AG08395 (cell line): ENCODE measurements around the gene LRRC36.
A peak's percentile ranks its signal among the peaks of the same experiment; 100 is the strongest.
"Not testable (repeated sequence)": the region's sequence is repeated elsewhere in the genome, so short reads cannot be mapped to it uniquely, and the experiment has no call there.

Source experiments
- DNase-seq: peaks from one replicate; pipeline ENCODE4 v3.0.0; 2012; ENCODE audit warnings: mixed read lengths, low spot score

The LRRC36 gene

DNA sequence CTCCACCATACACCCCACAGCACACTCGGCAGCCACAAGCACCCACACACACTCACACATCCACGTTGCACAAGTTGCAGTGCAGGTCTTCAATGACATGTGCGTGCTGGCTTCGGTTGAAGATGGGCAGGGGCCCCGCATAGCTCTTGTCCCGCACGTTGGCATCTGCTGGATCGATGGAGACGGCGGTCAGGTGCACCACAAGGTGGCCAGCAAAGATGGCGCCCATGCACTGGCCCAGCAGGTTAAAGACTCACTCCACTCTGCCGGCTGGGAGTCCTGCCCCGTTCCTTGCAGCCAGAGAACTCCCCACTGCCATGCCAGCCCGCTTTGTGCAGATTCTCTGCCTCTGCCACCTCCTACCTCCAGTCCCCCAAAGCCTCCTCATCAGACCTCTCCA, 74.3 kb downstream of the LRRC36 start:
- DNase-seq: no peak

DNA sequence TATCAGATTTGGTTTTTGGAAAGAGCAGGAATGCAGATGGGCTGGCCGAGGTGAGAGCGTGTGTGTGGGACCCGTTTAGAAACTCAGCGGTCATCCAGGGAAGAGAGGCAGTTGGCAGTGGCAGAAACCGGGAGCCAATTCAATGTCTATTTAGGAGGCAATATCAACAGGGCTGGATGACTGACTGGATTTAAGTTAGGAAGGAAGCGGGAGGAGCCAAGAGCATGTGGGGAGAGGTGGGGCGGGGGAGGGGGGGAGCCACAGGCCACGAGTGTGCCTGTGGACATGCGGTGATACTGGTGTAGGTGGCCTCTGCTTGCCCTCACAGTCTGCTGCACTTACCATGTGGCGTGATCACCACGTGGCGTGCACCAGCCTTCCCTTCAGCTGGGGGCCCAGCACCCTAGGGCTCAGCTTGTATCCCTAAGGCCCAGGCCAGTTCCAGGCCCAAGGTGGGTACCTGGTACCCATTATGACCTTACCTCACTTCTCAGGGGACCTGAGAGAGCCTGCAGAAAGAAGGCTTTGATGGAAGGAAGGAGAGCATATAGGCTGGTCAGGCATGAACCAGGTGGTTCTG, 77.5 kb downstream of the LRRC36 start:
- no peak for DNase-seq

DNA sequence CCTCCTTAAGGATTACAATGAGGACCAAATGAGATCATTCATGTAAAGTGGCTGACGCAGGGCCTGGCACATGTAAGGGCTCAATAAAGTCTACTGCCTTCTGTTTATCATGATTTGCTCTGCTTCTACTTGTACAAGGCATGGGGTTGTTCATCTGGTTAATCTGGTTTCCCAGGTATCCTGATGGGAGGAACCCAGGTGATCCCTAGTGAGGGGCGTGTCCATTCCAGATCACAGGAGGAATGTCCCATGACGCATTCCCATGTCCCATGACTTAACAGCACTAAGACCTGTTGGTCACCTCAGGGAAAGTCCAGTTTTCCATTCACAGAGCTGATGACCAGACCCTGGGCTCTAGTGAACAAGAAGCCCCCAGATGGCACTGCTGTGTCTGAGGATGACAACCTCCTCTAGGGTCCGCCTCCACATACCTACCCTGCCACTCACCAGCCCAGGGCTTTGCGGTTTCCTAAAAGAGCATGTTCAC, 78.2 kb downstream of the LRRC36 start:
- DNase-seq: no peak

DNA sequence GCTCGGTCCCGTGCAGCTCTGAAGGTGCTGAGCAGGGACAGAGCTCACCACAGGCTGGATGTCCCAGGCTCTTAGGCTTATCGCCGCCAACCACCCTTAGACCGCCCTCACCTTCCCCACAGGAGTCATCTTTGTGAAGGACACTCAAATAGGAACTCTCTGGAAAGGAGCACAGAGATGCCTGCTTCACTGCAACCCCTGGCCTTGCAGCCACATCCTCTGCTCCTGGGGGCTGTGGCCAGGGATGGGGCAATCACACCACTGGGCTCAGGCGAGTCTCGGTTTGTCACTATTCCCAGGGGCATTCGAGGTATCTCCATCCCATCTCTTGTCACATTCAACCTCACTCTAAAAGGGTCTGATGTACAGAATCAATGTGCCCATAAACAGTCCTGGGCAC, 78.7 kb downstream of the LRRC36 start:
- no peak for DNase-seq

DNA sequence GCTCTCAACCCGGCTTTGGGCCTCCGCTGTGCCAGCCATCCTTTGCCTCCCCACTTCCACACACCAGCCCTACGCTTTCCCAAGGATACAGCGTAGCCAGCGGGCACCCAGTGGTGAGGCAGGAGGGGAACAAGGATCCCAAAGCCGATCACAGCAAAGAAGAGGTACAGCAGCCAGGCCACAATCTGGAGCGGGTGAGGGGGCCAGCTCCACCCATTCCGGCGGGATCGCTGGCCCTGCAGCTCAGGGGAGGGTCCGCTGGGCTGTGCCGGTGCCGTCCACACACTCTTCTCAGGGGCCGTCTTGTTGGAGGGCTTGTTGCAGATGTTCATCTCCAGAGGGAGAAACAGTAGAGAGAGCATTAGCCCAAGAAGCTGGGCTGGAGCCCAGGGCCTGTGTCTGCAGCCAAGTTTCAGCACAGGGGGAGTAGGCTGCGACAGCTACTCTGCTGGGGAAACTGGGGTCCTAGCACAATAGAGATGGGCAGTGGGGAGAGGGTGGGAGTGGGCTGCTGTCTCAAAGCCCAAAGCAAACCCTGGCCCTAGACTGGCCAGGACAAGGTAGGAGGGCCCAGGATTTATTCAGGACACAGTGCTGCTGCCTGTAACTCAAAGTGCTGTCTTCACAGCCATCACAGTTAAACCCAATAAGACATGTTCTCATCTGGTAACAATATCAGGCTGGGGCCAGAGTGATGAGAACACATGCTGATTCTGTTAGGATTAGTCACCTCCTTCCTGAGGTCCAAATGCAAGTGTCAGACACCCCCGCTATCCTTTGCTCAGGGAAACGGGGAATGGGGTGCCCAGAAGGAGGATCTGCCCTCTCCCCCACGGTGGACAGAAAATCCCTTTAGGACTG, 79.7 kb downstream of the LRRC36 start:
- peak; percentile 95 for DNase-seq

DNA sequence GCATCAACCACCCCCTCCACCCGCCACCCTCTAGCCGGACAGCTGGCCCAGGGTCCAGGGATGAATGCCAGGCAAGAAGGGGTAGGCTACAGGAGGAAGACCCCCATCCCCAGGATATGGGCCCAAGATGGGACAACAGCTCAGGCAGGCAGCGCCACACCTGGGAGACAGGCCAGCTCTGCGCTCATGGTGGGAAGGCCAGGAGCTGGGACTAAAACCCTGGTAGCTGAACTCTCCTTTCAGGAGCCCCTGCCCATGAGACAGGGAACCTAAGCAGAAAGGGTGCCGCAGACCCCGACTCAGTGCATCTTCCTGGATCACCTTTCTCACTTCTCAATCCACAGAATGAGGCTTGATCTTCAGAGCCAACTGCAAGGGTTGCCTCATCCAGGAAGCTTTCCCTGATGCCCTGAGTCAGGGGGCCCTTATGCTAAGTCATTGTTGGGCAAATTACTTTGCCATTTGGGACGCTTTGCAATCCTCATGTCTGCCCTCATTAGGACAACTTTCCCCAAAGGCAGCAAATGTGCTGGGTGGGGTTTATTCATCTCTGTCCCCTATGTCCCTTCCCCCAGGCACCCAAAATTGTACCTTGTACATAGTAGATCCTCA, 80.7 kb downstream of the LRRC36 start:
- DNase-seq: no peak

DNA sequence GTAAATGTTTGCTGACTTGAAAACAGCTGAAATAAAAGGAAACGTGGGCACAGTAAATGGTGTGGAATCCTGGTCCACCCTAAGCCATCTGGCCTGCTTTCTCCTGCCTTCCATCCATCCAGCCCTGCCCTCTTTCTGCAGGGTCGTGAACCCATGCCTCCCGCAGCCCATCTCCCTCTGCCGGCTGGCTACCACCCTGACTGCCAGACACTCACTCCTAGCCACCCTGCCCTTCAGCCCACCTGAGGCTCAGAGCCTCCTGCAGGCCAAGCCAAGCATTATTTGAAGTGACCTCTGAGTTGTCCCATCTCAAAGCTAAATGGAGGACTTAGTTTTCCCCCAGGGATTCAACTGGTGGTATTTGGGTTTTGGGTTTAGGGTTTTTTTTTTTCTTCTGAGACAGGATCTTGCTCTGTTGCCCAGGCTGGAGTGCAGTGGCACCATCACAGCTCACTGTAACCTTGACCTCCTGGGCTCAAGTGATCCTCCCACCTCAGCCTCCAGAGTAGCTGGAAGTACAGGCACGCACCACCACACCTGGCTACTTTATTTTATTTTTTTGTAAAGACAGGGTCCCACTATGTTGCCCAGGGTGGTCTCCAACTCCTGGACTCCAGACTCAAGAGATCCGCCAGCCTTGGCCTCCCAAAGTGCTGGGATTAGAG, 81.3 kb downstream of the LRRC36 start:
- no peak for DNase-seq

DNA sequence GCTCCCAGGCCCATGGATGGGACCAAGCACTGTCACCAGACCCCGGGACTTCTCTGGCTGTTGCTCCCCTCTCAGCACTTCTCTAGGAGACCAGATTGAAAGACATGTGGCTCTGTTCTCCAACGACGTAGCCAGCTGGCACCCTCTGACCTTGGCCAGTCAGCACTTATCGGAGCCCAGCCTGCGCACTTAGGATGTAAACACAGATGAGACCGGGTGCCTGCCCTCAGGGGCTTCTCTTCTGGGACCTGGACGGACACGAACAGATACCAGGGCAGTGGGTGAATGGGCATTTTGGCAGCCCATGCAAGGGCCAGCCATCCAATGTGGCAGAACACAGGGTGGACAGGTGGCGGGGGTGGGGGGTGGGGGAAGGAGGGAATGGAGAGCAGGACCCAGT, 83.0 kb downstream of the LRRC36 start:
- no peak for DNase-seq

DNA sequence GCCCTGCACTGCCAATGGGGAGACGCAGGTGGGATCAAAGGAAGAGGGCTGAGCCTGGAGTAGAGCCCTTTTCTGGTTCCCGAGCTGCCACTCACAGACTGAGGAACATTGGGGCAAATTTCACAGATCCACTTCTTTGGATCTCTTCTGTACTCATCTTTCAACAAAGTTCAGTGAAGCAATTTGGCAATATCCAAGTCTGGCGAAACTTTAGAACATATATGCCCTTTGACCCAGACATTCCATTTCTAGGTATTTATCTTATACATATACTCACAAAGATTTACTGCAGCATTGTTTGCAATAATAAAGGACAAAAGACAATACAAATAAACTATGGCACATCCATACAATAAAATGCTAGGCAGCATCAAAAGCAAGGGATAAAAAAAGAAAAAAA, 84.7 kb downstream of the LRRC36 start:
- DNase-seq: no peak

DNA sequence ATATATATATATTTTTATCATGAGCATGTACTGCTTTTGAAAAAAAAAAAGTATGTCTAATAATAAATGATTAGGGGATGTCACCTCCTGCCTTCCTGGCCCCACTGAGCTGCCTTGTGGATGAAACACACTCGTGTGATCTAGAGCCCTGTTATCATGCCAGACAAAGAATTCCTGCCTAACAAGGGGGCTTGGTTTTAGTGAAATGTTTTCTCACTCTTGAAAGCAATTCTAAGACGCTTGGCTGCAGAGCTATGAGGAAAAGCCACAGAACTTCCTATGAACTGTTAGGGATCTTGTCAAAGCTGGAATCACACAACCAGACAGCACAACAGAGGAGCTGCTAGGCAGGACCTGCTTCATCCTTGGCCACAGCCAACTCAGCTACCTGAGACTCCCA, 85.7 kb downstream of the LRRC36 start:
- no peak for DNase-seq

DNA sequence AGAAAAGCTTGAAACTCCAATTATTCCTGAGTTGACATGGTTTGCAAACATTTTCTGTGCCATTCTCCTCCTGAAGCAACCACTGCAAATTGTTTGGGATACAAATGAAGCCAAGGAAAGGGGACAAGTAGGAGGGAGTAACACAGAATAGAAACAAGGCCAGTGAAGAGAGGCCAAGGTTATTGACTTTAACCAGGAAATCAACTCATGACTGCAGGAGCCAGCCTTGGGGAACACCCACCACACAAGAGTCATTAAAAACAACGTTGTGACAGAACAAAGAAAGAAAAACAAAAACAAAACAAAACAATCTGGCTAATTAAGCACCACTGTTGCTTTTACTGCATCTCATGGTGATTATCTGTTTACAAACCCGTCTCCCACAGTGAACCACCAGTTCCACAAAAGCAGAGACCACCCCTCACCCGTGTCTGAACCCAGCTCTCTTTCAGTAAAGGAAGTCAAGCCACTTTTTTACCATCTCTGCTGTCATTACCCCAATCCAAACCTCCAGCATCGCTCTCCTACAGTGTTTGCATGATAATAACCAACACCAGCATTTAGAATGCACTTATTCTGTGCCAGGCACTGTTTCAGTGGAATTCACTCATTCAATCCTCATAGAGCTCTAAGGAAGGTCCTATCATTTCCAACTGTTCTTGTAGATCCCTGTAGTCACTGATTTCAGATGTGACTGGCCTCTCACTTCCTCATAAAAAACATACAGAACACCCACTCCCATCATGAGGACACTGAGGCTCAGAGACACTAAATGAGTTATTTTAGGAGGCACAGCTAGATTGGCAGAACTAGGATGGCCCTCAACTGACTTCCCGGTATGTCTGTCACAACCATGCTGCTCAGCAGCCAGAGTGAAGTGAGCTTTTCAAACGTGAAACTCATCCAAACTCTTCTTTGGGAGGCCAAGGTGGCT, 87.6 kb downstream of the LRRC36 start:
- DNase-seq: no peak

DNA sequence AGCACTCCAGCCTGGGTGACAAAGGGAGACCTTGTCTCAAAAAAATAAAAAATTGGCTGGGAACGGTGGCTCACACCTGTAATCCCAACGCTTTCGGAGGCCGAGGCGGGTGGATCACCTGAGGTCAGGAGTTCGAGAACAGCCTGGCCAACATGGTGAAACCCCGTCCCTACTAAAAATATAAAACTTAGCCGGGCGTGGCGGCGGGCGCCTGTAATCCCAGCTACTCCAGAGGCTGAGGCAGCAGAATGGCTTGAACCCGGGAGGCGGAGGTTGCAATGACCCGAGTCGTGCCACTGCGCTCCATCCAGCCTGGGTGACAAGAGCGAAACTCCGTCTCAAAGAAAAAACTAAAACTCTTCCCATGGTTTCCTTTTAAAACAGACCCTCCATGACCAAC, 88.8 kb downstream of the LRRC36 start:
- not testable (repeated sequence) for DNase-seq

DNA sequence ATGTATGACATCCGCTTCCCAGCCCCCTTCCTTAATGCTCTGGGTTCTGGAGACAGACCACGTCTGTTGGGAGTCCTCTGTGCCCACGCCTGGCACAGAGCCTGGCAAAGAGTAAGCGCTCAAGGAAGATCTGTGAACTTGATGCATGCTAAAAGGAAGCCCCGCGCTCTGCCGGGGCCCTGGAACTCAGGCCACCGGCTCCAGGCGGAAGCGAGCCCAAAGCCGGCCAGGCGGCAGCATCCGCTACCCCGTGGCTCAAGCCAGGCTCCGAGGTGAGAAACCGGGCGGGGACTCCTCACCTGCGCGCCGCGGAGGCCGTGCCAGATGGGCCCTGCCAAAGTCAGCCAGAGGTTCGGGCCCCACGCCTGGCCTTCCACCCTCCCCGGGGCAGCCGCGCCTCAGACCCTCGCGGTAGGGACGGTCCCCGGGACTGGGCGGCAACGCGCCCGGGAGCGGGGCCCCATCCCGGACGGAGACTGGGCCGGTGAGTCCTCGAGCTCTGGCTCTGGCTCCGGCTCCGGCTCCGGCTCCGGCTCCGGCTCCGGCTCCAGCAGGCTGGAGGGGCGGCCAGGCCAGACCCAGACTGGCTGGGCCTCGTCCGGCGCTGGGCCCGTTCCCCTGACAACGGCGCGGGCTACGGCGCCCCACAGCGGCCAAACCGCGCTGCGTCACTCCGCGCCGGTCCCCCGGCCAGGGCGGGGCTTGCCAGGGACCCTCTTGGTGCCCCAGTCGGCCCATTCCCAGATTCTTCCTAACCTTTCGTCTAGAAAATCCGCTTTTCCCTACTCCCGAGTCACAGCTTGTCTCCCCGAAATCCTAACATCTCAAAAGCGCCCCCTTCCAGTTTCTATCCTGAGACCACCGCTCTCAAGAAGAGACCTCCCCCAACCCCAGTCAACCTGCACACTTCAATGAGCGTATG, 89.5 kb downstream of the LRRC36 start, which contains the start of gene ZDHHC1:
Gene ZDHHC1, minus strand, starts transcription at position 606 of the 922 bp plus-strand sequence. CDS start 8,702 bp downstream, outside the sequence.
- DNase-seq: peak; percentile 89

DNA sequence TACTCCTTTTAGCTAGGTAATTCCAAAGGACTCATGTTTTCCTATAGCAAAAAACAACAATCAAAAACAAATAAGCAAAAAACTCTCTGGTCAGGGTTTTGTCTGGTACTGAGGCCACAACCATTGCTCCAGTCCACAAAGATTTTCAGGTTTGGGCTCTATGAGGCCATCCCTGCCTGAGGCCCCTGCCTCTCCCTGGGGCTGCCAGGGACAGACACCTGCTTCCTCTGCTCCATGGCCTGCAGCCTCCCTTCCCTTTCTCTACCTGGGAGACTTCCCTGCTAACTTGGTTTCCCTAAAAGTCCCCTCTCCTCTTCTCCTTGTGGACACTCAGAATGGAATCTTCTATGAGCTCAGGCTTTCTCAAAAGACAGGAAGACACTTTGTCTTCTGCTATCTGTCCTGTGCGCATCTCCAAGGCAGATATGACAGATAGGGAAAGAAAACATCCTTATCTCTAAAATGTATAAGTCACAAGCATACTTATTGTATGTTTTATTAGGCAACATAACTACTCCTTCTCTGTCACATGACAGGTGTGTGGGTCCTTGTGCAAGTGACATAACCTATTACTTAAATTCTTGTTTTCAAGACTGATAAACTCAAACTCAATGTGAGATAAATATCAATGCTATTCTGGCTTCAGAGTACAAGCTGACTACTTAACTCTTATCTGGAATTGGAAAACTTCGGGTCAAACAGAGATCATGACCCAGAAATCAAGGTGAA, 90.9 kb downstream of the LRRC36 start:
- no peak for DNase-seq

DNA sequence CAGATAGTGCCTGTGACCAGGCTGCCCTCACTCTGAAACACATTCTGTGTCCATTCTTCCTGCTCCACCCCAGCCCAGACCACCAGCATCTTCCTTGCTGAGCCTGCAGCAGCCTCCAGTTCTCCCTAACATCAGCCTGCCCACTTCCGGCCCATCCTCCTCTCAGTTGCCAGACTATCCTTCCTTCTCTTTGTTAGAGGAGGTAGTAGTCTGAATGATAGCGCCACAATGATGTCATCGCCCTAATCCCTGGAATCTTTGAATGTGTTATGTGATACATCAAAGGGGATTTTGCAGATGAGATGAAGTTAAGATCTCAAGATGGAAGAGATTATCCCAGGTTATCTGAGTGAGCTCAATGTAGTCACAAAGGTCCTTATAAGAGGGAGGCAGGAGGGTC, 92.9 kb downstream of the LRRC36 start:
- no peak for DNase-seq

DNA sequence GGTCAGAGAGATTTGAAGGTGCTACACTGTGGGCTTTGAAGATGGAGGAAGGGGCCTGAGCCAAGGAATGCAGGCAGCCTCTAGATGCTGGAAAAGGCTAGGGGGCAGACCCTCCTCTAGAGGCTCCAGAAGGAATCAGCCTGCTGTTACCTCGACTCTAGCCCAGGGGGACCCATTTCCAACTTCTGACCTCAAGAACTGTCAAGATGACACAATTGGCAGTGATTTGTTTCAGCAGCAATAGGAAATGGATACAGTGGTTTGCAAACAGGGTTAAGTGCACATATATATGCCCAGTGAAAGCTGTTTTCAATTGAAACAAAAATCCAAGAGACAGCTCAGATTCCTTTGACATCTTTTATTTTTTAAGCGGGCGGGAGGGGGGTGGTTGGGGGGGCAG, 93.3 kb downstream of the LRRC36 start:
- no peak for DNase-seq

DNA sequence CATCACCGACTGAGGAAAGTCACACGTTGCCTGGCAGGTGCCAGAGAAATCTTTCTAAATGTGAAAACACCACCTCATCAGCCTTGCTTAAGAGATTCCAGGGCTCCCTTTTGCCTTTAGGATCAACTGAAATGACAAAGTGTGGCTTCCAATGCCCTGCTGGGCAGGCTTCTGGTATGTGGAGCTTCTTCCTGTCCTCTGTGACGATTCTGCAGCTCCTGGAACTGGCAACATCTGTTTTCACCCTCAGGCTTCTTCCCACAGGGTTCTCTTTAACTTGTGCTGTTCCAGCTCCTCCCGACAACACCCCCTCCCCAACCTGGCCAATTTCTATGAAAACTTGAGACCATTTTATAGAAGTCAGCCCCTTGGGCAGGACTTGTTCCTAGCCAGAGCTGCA, 94.4 kb downstream of the LRRC36 start:
- DNase-seq: no peak

DNA sequence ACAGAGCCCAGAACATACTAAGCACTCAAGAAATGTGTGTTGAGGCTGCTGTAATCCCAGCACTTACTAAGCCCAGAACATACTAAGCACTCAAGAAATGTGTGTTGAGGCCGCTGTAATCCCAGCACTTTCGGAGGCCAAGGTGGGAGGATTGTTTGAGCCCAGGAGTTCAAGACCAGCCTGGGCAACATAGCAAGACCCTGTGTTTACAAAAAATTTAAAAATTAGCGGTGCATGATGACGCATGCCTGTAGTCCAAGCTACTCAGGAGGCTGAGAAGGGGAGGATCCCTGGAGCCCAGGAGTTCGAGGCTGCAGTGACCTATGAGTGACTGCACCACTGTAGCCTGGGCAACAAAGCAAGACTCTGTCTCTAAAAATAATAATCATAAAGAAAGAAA, 96.4 kb downstream of the LRRC36 start:
- no peak for DNase-seq

DNA sequence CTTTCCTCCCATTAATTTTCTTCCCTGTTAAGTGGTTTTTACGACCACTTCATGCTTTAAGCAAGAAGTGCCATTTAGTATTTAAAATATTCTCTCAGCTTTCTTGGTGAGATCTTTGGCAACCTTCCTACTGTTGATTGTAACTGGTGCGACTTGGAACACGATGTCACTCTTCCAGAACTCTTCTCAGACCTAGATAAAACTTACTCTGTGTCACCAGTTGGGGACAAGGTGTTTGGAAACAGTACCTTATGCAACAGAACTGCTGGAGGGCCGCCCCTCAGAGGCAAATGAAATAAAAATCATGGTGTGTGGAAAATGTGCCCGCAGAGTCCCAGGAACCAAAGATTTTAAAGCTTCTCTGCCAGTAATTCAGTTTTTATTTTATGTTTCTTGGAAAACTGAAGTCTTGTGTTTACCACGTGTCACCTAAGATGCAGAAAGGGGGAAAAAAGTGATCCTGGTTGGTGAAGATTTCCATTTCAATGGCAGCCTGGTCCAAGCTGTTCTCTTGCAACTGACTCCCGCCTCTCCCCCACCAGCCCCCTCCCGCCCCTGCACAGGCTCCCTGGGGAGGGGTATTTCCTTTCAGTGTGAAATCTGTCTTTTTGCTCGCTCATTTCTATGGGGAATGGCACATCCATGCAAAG, 97.1 kb downstream of the LRRC36 start:
- DNase-seq: no peak
